Measurements from ENCODE around the gene PIH1D1.

Gene PIH1D1

GRCh38 chr19:49396738-49397505 is 54.7 kb downstream of the PIH1D1 start:
- Histone ChIP-seq H3K27ac (ENCODE audit: low read length) (no peak overlapping the region), H3K36me3 (ENCODE audit: control insufficient read depth in 2 of 2, insufficient read depth in 2 of 2, low read length in 2 of 2) (no peaks in the 10 kb centered on the region), H3K27me3 (ENCODE audit: control insufficient read depth in 1 of 2, insufficient read depth in 2 of 2, low read length in 2 of 2) (peaks cover 14 to 17% of the 10 kb centered on the region in 2 donors), H3K4me3 (ENCODE audit: low read length in 2 of 2) (no peak overlapping the region), H3K9ac (ENCODE audit: low read length in 2 of 2) (no peak overlapping the region), H3K4me1 (ENCODE audit: control insufficient read depth, insufficient read depth, low read length) (no peaks in the 10 kb centered on the region), H3K9me3 (ENCODE audit: control insufficient read depth in 2 of 2, low read length in 2 of 2) (no peaks in the 10 kb centered on the region)
